Prostate gland (tissue), 2 donors: ENCODE data around the gene NUPR1. TPM values are rescaled to one million over a fixed set of nuclear protein-coding genes. Genes with fewer than 3 reads are reported as not detected.
"Not testable (repeated sequence)": the region's sequence is repeated elsewhere in the genome, so short reads cannot be mapped to it uniquely, and the experiment has no call there.

Experiments used
- DNase-seq: peaks from one replicate; pipeline ENCODE4 v3.0.0-alpha.2; 2019; ENCODE audit warnings: low spot score
- H3K27ac ChIP-seq, 2 donors: fragments of 200-600 bp; sonication (generic); 2 replicates each; pipeline ENCODE4 v1.5.1; 2017 to 2019
- H3K27me3 ChIP-seq: fragments of 200-600 bp; sonication (generic); replicated peaks from 2 replicates; pipeline ENCODE4 v1.5.1; 2019; ENCODE audit not compliant: insufficient read depth
- H3K36me3 ChIP-seq, 2 donors: fragments of 200-600 bp; sonication (generic); 1 replicate in 1 of 2; 2 replicates in 1 of 2; pipeline versions ENCODE4 v1.5.1 to v1.8.1; 2017 to 2019
- H3K4me1 ChIP-seq: fragments of 200-600 bp; sonication (generic); replicated peaks from 2 replicates; pipeline ENCODE4 v1.5.1; 2019
- H3K4me3 ChIP-seq, 2 donors: fragments of 200-600 bp; sonication (generic); 2 replicates each; pipeline ENCODE4 v1.5.1; 2017 to 2019
- H3K9me3 ChIP-seq: fragments of 200-600 bp; sonication (generic); 2 replicates; pipeline ENCODE4 v1.5.1; 2017
- CTCF ChIP-seq, 4 experiments: fragments of 200-600 bp in 2 of 4; fragments of 450-650 bp in 2 of 4; sonication (generic) in 2 of 4; IDR thresholded peaks; 1 replicate in 3 of 4; 2 replicates in 1 of 4; pipeline ENCODE4 v1.5.1; 2016 to 2019; ENCODE audit warnings: antibody characterized with exemption in 4 of 4, mild to moderate bottlenecking in 2 of 4, moderate library complexity in 2 of 4
- POLR2A ChIP-seq: fragments of 450-650 bp; IDR thresholded peaks from one replicate; pipeline ENCODE4 v1.6.1; 2016; ENCODE audit warnings: antibody characterized with exemption, mild to moderate bottlenecking
- POLR2AphosphoS5 ChIP-seq: sonication (generic); formaldehyde crosslinking; IDR thresholded peaks from one replicate; pipeline ENCODE4 v1.6.1; 2017; ENCODE audit warnings: antibody characterized with exemption
- WGBS: methylation state at CpG from one replicate; pipeline ENCODE4 v1.1.5; 2018; 5-methylcytosine and 5-hydroxymethylcytosine counted together
- intact Hi-C: fragments of 100-400 bp; cut with DNase I; formaldehyde crosslinking; loops from one replicate; pipeline ENCODE4 v1.14.2; 2022
- total RNA-seq, 2 donors: library from RNA; depleted of rRNA; stranded (reverse); fragments of >200 nt; gene quantifications; one replicate each; pipeline ENCODE4 v1.1.0, GENCODE V29; 2016

NUPR1 gene
- total RNA-seq, 2 donors from 2014 or later, result 79.6 to 107 TPM

- intact Hi-C loops, result loop anchor here (5.0 to 10.0 kb wide), 3 partner anchors 45 to 123 kb away; partner anchors contain the start of genes NUPR1, SGF29 and SULT1A1
- Histone ChIP-seq H3K9me3 (no peaks in the 10 kb centered on the region), H3K27ac (peak within 1 kb of the TSS; percentile 91 to 94), H3K4me1 (no peaks in the 10 kb centered on the region), H3K4me3 (peak within 1 kb of the TSS; percentile 73 to 95), H3K27me3 (no peaks in the 10 kb centered on the region), H3K36me3 (peaks cover 3 to 6% of the 10 kb centered on the region in 2 donors)
- TF ChIP-seq CTCF (IDR thresholded peaks at IDR 0.05) (no peak), POLR2A (peak; percentile 50), POLR2AphosphoS5 (peak; percentile 93)
- peak; percentile 91 for DNase-seq
- WGBS, result 1% methylated on average over 21 of the region's 21 CpGs
Observed at GRCh38 chr16:28491970-28492474, 46.8 kb downstream of the NUPR1 start, which contains the start of gene CLN3. TSS of gene CLN3 (minus strand) at chr16:28492074. CDS start at chr16:28491759, 315 bp downstream.

GRCh38 chr16:28491230-28491969 is 47.4 kb downstream of the NUPR1 start:
- Histone ChIP-seq H3K9me3 (no peaks in the 10 kb centered on the region), H3K27ac (peak overlapping the region; percentile 91 to 94), H3K36me3 (peaks cover 3 to 6% of the 10 kb centered on the region in 2 donors), H3K27me3 (no peaks in the 10 kb centered on the region), H3K4me1 (no peaks in the 10 kb centered on the region), H3K4me3 (peak overlapping the region; percentile 73 to 95)
- under 1% methylated on average over 42 of the region's 42 CpGs for WGBS
- intact Hi-C loops, result loop anchor here (5.0 to 10.0 kb wide), 3 partner anchors 46 to 123 kb away; partner anchors contain the start of genes NUPR1, SGF29 and SULT1A1
- peak; percentile 21 for DNase-seq
- no peak for TF ChIP-seq POLR2A
- TF ChIP-seq POLR2AphosphoS5, result no peak
- TF ChIP-seq CTCF (IDR thresholded peaks at IDR 0.05), result peak in 2 of 4 experiments; percentile 33 to 44

- TF ChIP-seq POLR2A (no peak), CTCF (IDR thresholded peaks at IDR 0.05) (no peak), POLR2AphosphoS5 (no peak)
- Histone ChIP-seq H3K27me3 (no peaks in the 10 kb centered on the region), H3K36me3 (peaks cover 3 to 15% of the 10 kb centered on the region in 2 donors), H3K4me3 (no peak overlapping the region), H3K9me3 (no peaks in the 10 kb centered on the region), H3K27ac (no peak overlapping the region), H3K4me1 (no peaks in the 10 kb centered on the region)
- DNase-seq, result no peak
- WGBS, result 98% methylated on average over 5 of the region's 5 CpGs
- intact Hi-C loops, result no loop called here
Observed at GRCh38 chr16:28486266-28486665, 52.5 kb downstream of the NUPR1 start.

- intact Hi-C loops, H3K27me3 ChIP-seq, H3K4me1 ChIP-seq, H3K4me3 ChIP-seq, DNase-seq, H3K27ac ChIP-seq, H3K9me3 ChIP-seq: not testable (repeated sequence)
- H3K36me3 ChIP-seq, result peaks cover 0 to 15% of the 10 kb centered on the region in 2 donors
- WGBS, result 94% methylated on average over 5 of the region's 5 CpGs
Observed at GRCh38 chr16:28483361-28483760, 55.4 kb downstream of the NUPR1 start.

Other genes starting within 250 kb of the NUPR1 start
- gene SBK1, start 246.4 kb downstream of the NUPR1 start, total RNA-seq, result 1 to 10 TPM; 5.8 to 8.1 TPM
- 1 to 10 TPM; 2.7 to 3.1 TPM for gene NPIPB6, start 175.5 kb downstream of the NUPR1 start, total RNA-seq
- gene EIF3CL, start 135.1 kb downstream of the NUPR1 start, total RNA-seq, result 100 to 1,000 TPM; 155 to 261 TPM
- not detected for gene NPIPB7, start 66.6 kb downstream of the NUPR1 start, total RNA-seq
- 10 to 100 TPM; 30.6 to 47.3 TPM for gene CLN3, start 46.9 kb downstream of the NUPR1 start, total RNA-seq
- 1 to 10 TPM; 1.3 to 3.4 TPM for gene APOBR, start 44.3 kb downstream of the NUPR1 start, total RNA-seq
- not detected for gene IL27, start 32.1 kb downstream of the NUPR1 start, total RNA-seq
- gene SGF29, start 14.9 kb upstream of the NUPR1 start, total RNA-seq, result 10 to 100 TPM; 32.2 to 59.7 TPM
- gene SULT1A2, start 58.1 kb upstream of the NUPR1 start, total RNA-seq, result 1 to 10 TPM in 1 of 2 donors, under 1 TPM in 1; 0.96 to 3.1 TPM
- 10 to 100 TPM; 17.6 to 21.5 TPM for gene SULT1A1, start 71.1 kb upstream of the NUPR1 start, total RNA-seq
- 1 to 10 TPM in 1 of 2 donors, not detected in 1; 6.0 TPM for gene NPIPB8, start 99.1 kb upstream of the NUPR1 start, total RNA-seq
- gene EIF3C, start 172.5 kb upstream of the NUPR1 start, total RNA-seq, result 100 to 1,000 TPM; 186 to 373 TPM
- 1 to 10 TPM in 1 of 2 donors, not detected in 1; 6.2 TPM for gene NPIPB9, start 212.8 kb upstream of the NUPR1 start, total RNA-seq